ENCODE measurements around the gene PRSS57. TPM values are rescaled to one million over a fixed set of nuclear protein-coding genes. Genes with fewer than 3 reads are reported as not detected.

PRSS57 gene
- total and polyA plus RNA-seq, 2 of the 13 experiments (the other 11 are each of a cell fraction or from before 2014, with no cell fraction given), result 0.12 TPM; not detected in 1

GRCh38 chr19:640606-641189, 54.6 kb downstream of the PRSS57 start:
- no TSS peak for BruUV-seq (replicated peaks)
- 96% methylated on average over 4 of the region's 31 CpGs for WGBS (ENCODE audit: low lambda C conversion rate)
- no peak for ATAC-seq
- no peak for DNase-seq (ENCODE audit: low spot score)
- TF ChIP-seq MATR3 (CRISPR knock-in tag; IDR thresholded peaks at IDR 0.05) (no peak), ZNF362 (CRISPR knock-in tag; IDR thresholded peaks at IDR 0.05; ENCODE audit: borderline replicate concordance) (no peak), SYNCRIP (IDR thresholded peaks at IDR 0.05; ENCODE audit: insufficient read depth, low read depth, low read length) (no peak), ZNF282 (IDR thresholded peaks at IDR 0.05; ENCODE audit: partially characterized antibody) (no peak), HOMEZ (CRISPR knock-in tag; IDR thresholded peaks at IDR 0.05; ENCODE audit: low read depth) (no peak), ATM (IDR thresholded peaks at IDR 0.05; ENCODE audit: borderline replicate concordance) (no peak), THAP7 (CRISPR knock-in tag; IDR thresholded peaks at IDR 0.05) (no peak), SMARCE1 (IDR thresholded peaks at IDR 0.05; ENCODE audit: borderline replicate concordance) (no peak), NFYB (CRISPR knock-in tag; IDR thresholded peaks at IDR 0.05) (no peak), PREB (CRISPR knock-in tag; IDR thresholded peaks at IDR 0.05) (no peak), MXD1 (CRISPR knock-in tag; IDR thresholded peaks at IDR 0.05) (no peak)
- Histone ChIP-seq H3K4me3 (replicated peaks in 1 of 3; ENCODE audit: insufficient read depth in 1 of 3, low read depth in 2 of 3, low read length in 3 of 3) (no peak overlapping the region), H3K4me1 (ENCODE audit: insufficient read depth, low read length) (0 out of 2 replicates have a peak, but pooled peaks cover 7% of the 10 kb centered on the region), H4K20me1 (ENCODE audit: insufficient read depth, low read length) (no peaks in the 10 kb centered on the region), H3K36me3 (replicated peaks in 1 of 2; ENCODE audit: control insufficient read depth in 1 of 2, insufficient read depth in 2 of 2, low read length in 2 of 2) (no peaks in the 10 kb centered on the region; a peak in 1 of 5 replicates), H3K9ac (ENCODE audit: insufficient read depth, low read depth, low read length) (no peak overlapping the region), H2AFZ (ENCODE audit: low read length) (no peak overlapping the region), H3K27me3 (ENCODE audit: control insufficient read depth in 1 of 2, insufficient read depth in 2 of 2, low read length in 2 of 2) (no peaks in the 10 kb centered on the region), H3K9me3 (ENCODE audit: low read length) (no peaks in the 10 kb centered on the region), H3K27ac (ENCODE audit: extremely low read length, insufficient read depth, low read length) (no peak overlapping the region), H3K79me2 (ENCODE audit: insufficient read depth, low read length) (no peaks in the 10 kb centered on the region), H3K4me2 (ENCODE audit: low read depth, low read length) (no peak overlapping the region)
- in situ Hi-C loops (cut with HindIII; ENCODE audit: extremely low pct_ligation_motif_present, low pct_unique_long_range_greater_than_20kb) (no loop called here), intact Hi-C loops (cut with micrococcal nuclease; ENCODE audit: unreplicated experiment) (no loop called here)
- no peak for FAIRE-seq
- POLR2A ChIA-PET, result no interaction called here
- CTCF ChIA-PET (ENCODE audit: low intra/inter-chr PET ratio, low total read pairs), result no interaction called here

Measured in HepG2 (cell line).